Activated CD4-positive, CD25-positive, alpha-beta regulatory T cell treated with anti-CD3 and anti-CD28 coated beads, Interleukin-2, amount 50 U/mL, for 16 hours (primary cell): Measurements from ENCODE around the gene ZNF397.
A peak's percentile ranks its signal among the peaks of the same experiment; 100 is the strongest.
"Not testable (repeated sequence)": the region's sequence is repeated elsewhere in the genome, so short reads cannot be mapped to it uniquely, and the experiment has no call there.

ENCODE experiments used
- DNase-seq: peaks from one replicate; pipeline ENCODE4 v3.0.0-alpha.2; 2020; ENCODE audit warnings: low read depth, low spot score

ZNF397 gene

GRCh38 chr18:35240664-35241447, at the start of gene ZNF397:
Gene ZNF397 (plus strand): TSS chr18:35241034. CDS start chr18:35242471, 1,437 bp downstream.
- DNase-seq, result peak; percentile 86

- no peak for DNase-seq
Measured at GRCh38 chr18:35191698-35192025, 49.2 kb upstream of the ZNF397 start.

- no peak for DNase-seq
Measured at GRCh38 chr18:35192415-35192814, 48.4 kb upstream of the ZNF397 start.

- no peak for DNase-seq
Measured at GRCh38 chr18:35193316-35193715, 47.5 kb upstream of the ZNF397 start.

- DNase-seq, result no peak
Measured at GRCh38 chr18:35197296-35197695, 43.5 kb upstream of the ZNF397 start.

- no peak for DNase-seq
Measured at GRCh38 chr18:35201256-35201931, 39.4 kb upstream of the ZNF397 start.

GRCh38 chr18:35203067-35203466, 37.8 kb upstream of the ZNF397 start:
- no peak for DNase-seq

- DNase-seq, result no peak
Measured at GRCh38 chr18:35205199-35205712, 35.6 kb upstream of the ZNF397 start.

- DNase-seq, result not testable (repeated sequence)
Measured at GRCh38 chr18:35205746-35206458, 34.9 kb upstream of the ZNF397 start.

GRCh38 chr18:35215026-35215425, 25.8 kb upstream of the ZNF397 start:
- DNase-seq, result no peak

GRCh38 chr18:35216611-35217010, 24.2 kb upstream of the ZNF397 start:
- not testable (repeated sequence) for DNase-seq

- not testable (repeated sequence) for DNase-seq
Measured at GRCh38 chr18:35219331-35219730, 21.5 kb upstream of the ZNF397 start.

GRCh38 chr18:35220424-35220823, 20.4 kb upstream of the ZNF397 start:
- DNase-seq, result no peak

- no peak for DNase-seq
Measured at GRCh38 chr18:35223797-35224196, 17.0 kb upstream of the ZNF397 start.

- no peak for DNase-seq
Measured at GRCh38 chr18:35227254-35227653, 13.6 kb upstream of the ZNF397 start.

GRCh38 chr18:35231052-35231451, 9.8 kb upstream of the ZNF397 start:
- peak; percentile 62 for DNase-seq

- no peak for DNase-seq
Measured at GRCh38 chr18:35236571-35237363, 4.1 kb upstream of the ZNF397 start.

- no peak for DNase-seq
Measured at GRCh38 chr18:35239314-35239713, 1.5 kb upstream of the ZNF397 start.

- DNase-seq, result no peak
Measured at GRCh38 chr18:35241448-35241804, 592 bp downstream of the ZNF397 start.

- DNase-seq, result no peak
Measured at GRCh38 chr18:35242426-35242825, 1.6 kb downstream of the ZNF397 start.

GRCh38 chr18:35244671-35245070, 3.8 kb downstream of the ZNF397 start:
- DNase-seq, result no peak
